GM18870 (cell line): ENCODE results near the gene MACROD1.

Source experiments
- ATAC-seq: cut with Tn5 transposase; IDR thresholded peaks from one replicate; pipeline ENCODE4 v1.9.1; 2021; ENCODE audit warnings: moderate library complexity; ENCODE audit not compliant: unreplicated experiment

Gene MACROD1

GRCh38 chr11:64152841-64153691, 12.8 kb downstream of the MACROD1 start:
- ATAC-seq, result no peak

- no peak for ATAC-seq
These were observed 14.6 kb downstream of the MACROD1 start for GRCh38 chr11:64151337-64151736.

GRCh38 chr11:64150481-64151239, 15.3 kb downstream of the MACROD1 start:
- ATAC-seq, result no peak

DNA sequence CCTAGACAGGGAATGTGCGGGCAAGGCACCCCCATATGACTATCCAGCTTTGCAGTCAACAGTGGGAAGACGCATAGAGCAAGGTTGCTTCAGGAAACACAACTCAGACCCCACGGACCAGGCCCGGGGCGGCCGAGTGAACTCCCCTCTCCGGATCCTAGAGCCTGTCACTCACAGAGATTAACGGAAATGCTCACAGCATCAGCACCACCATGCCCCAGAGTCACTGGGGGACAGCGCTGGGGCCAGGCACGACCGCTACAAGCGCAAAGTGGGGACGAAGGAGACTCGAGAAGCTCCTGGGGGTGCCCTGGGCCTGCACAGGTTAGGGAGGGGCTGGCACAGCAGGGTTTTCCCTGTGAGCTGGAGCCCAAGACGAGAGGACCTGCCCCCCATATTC, 15.9 kb downstream of the MACROD1 start:
- no peak for ATAC-seq

- no peak for ATAC-seq
These were observed 16.8 kb downstream of the MACROD1 start for GRCh38 chr11:64148917-64149617.

DNA sequence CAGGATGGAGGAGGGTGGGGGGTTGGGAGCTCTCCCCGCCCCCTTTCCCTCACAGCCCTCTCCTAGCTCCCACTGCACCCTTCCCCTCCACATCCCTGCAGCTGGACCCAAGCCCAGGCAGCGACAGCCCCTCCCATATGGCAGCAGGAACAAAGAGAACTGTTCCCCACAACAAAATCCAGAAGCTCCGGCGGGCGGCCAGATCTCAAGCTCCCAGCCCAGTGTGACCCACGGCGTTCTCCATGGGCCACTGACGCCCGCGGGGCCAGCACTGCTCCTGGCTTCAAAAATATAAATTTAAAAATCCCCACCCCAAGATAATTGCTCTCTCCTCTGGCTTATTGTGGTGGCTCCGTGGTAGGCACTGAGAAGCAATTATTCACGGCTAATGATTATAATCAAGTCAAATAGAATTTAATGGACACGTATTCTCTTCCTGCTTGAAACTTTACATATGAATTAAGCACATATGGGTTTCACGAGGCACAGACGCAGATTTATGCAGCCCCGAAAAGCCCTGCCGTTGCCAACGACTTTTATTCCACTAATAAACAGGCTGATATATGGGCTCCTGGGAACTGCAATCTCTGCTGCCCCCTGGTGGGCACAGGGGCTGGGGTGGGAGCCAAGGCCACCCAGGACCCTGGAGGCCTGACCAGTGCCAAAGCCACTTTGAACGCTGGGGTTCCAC, 17.5 kb downstream of the MACROD1 start:
- ATAC-seq, result no peak

- ATAC-seq, result no peak
These were observed 19.6 kb downstream of the MACROD1 start for GRCh38 chr11:64146036-64146955.

DNA sequence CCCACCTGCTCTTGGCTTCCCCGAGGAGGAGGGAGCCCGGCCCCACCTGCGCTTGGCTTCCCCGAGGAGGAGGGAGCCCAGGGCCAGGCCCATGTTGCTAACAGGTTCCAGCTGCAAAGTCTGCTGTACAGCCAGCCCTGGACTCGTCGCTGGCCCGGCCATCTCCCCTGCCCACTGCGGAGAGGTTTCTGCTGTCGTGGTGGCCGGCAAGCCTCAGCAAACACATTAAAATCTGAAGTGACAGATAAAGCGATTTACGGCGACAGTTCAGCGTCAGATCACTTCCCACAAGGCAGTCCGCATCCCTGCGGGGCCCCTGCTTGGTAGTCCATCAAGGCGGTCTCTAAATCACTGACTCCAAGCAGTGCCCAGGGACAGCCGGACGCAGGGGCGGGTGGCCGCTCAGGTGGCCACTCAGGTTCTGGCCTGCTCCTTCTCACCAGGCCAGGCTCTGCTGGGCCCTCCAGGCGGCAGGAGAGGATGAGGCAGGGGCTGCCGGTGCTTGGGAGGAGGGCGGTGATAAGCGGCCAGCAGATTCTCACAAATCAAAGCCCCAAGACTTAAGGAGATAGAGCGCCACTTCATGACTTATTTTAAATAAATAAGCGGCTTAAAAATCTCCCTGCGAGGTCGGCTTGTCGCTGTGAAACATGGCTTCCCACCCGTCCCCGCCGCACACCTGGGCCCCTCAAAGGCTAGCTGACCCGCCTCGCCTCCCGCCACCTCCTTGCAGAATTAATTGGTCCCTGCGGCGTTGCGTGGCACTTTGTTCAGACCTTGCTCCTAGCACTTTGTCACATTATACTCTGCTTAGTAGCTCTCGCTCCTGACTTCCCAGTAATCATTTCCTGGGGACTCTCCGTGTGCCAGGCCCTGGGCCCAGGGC, 21.1 kb downstream of the MACROD1 start:
- ATAC-seq, result no peak

DNA sequence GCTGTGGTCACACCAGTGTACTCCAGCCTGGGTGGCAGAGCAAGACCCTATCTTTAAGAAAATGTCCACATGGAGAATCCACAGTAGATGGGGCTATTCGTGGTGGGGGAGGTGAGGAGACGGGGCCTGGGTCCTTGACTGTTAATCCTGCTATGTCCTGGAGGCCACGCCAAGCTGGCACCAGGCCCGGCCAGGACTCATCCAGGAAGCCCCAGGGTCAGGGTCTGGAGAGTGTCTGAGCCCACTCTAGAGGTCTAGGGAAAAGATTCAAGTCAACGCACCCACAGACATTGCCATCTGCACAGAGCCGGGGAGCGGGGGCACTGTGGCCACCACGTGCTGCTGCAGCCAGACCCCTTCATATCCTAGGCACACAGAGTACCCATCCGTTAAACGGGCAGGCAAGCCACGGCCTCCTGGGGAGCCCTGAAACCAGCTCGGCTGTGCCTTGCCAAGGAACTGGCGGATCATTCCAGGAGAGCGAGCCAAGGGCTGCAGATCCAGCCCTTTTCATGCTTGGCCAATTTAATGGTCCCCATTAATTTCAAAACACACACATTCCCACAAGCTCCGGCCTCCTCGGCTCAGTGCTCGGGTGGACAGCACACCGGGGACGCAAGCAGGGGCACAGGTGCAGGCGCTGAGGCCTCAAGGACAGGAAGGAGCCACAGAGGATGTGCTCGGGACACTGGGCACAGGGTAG, 24.7 kb downstream of the MACROD1 start:
- no peak for ATAC-seq

DNA sequence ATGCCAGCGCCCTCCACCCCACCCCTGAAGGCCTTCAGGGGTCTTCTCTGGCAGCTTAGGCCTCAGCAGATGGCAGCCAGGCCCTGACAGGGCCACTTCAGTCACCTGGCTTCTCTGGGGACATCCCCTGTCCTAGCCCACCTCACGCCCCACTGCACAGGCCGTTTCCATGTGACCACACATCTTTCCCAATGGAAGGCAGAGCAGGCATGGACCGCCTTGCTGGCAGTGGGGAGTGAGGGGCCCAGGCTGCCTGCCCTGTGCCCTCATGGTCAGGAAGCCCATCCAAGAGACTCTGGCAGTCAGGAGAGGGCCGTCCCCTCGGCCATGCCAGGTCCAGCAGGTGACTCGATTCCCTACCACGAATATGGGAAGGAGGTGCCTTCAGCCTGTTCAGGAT, 25.8 kb downstream of the MACROD1 start:
- ATAC-seq, result no peak

DNA sequence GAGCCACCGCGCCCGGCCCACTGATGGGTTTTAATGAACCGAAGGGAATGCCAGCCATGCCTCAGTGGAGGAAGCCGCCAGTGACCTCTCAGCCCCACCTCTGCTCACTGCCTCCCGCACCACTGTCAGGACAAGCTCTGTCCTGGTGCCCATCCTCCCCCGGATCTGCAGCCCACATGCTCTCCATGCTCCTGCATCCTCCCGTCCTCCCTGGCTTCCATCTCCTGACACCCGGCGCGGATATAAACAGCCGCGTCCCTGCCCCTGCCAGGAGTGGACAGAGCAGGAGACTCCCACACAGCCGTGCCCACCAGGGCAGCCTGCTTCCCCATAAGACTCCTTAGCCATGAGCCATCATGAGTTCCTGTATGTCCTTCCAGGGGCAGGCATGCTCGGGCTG, 26.9 kb downstream of the MACROD1 start:
- no peak for ATAC-seq

DNA sequence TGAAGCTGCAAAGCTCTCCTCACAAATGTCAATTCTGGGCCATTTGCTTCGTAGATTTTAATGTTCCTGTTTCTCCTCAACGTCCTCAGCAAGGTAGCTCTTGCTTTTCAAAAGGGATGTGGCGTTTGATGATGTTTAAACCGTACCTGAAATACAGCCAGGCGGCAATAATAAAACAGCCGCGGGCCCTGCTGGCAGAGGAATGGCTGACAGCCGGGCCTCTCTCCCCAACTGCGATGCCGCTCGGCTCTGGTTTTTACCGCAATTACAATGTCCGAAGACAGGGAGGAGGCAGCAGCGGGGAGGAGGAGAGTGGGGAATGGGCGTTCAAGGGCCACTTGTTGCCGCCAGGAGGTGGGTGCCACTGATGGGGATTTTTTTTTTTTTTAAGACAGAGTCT, 27.5 kb downstream of the MACROD1 start:
- no peak for ATAC-seq

- no peak for ATAC-seq
These were observed 29.0 kb downstream of the MACROD1 start for GRCh38 chr11:64136765-64137441.

- no peak for ATAC-seq
These were observed 30.2 kb downstream of the MACROD1 start for GRCh38 chr11:64135711-64136110.

DNA sequence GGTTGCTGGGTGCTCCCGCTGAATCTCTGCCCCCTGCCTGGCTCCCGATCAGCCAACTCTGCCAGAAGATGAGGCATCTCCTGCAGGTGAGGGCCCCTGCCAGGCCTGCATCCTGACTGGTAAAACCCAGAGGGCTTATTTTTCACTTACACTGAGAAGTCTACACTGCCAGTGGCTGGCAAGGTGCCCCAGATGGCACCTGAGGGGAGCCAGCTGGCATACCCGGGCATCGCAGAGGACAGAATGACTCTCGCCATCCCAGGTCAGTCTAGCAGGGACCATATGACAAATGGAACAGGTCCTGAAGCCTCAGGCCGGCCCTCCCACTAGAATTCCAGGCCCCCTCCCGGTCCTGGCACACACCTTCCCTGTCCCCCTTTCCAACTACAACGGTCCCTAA, 30.9 kb downstream of the MACROD1 start:
- ATAC-seq, result no peak

GRCh38 chr11:64132982-64133705, 32.8 kb downstream of the MACROD1 start:
- ATAC-seq, result no peak

- ATAC-seq, result no peak
These were observed 33.6 kb downstream of the MACROD1 start for GRCh38 chr11:64132191-64132771.
